Adrenal gland (tissue), 5 donors: ENCODE results near the gene FAM228B.

Source experiments
- POLR2A ChIP-seq, 2 donors: fragments of 450-650 bp; IDR thresholded peaks; one replicate each; pipeline ENCODE4 v1.6.1; 2017; ENCODE audit warnings: antibody characterized with exemption in 2 of 2, mild to moderate bottlenecking in 2 of 2, moderate library complexity in 1 of 2
- TF ChIP-seq, protein P1 (sequence below), 6 experiments: fragments of 450-650 bp in 4 of 6; fragments of 200-600 bp in 2 of 6; sonication (generic) in 1 of 6; IDR thresholded peaks; 1 replicate in 5 of 6; 2 replicates in 1 of 6; pipeline versions ENCODE4 v1.5.1 to v1.8.0; 2016 to 2021; ENCODE audit warnings: antibody characterized with exemption in 6 of 6, mild to moderate bottlenecking in 2 of 6, moderate library complexity in 1 of 6
- donor health status: DM: no; HTN: no; CAD: no.

DNA sequence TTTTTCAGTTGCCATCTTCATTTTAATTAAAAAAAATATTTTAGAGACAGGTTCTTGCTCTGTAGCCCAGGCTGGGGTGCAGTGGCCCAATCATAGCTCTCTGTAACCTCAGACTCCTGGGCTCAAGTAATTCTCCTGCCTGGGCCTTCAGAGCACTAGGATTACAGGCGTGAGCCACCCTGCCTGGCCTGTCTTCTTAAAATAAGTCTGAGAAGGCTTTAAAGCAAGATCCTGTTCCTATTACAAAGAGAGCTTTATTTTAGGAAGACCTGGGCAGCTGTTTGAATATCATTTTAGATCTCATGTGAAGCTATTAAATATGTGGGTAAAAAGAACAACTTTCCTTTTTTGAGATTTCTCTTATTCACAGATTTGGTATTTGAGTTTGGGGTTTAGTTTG is 53.1 kb downstream of the FAM228B start:
- TF ChIP-seq, protein P1, sequence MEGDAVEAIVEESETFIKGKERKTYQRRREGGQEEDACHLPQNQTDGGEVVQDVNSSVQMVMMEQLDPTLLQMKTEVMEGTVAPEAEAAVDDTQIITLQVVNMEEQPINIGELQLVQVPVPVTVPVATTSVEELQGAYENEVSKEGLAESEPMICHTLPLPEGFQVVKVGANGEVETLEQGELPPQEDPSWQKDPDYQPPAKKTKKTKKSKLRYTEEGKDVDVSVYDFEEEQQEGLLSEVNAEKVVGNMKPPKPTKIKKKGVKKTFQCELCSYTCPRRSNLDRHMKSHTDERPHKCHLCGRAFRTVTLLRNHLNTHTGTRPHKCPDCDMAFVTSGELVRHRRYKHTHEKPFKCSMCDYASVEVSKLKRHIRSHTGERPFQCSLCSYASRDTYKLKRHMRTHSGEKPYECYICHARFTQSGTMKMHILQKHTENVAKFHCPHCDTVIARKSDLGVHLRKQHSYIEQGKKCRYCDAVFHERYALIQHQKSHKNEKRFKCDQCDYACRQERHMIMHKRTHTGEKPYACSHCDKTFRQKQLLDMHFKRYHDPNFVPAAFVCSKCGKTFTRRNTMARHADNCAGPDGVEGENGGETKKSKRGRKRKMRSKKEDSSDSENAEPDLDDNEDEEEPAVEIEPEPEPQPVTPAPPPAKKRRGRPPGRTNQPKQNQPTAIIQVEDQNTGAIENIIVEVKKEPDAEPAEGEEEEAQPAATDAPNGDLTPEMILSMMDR (IDR thresholded peaks at IDR 0.05), result no peak
- TF ChIP-seq POLR2A (IDR thresholded peaks at IDR 0.05), result no peak
